Body of pancreas (tissue), 4 donors: ENCODE measurements around the gene HEATR3.

Source experiments
- CTCF ChIP-seq, 7 experiments: fragments of 450-650 bp in 4 of 7; fragments of 200-600 bp in 3 of 7; sonication (generic) in 3 of 7; IDR thresholded peaks; one replicate each; pipeline ENCODE4 v1.5.1; 2016 to 2019; ENCODE audit warnings: antibody characterized with exemption in 7 of 7
- POLR2A ChIP-seq, 3 donors: fragments of 450-650 bp; IDR thresholded peaks; one replicate each; pipeline ENCODE4 v1.6.1; 2016; ENCODE audit warnings: antibody characterized with exemption in 3 of 3, mild to moderate bottlenecking in 2 of 3

- TF ChIP-seq POLR2A (IDR thresholded peaks at IDR 0.05) (no peak), CTCF (IDR thresholded peaks at IDR 0.05) (peak in 2 of 7 experiments; percentile 22 to 35)
These were observed 1.6 kb downstream of the HEATR3 start for GRCh38 chr16:50067290-50067853.
